C4-2B (cell line): ENCODE measurements around the gene SMIM14.

ENCODE experiments used
- H3K27ac ChIP-seq: fragments of 450-650 bp; 2 replicates; pipeline ENCODE4 v1.5.1; 2017
- ZFX ChIP-seq: fragments of 450-650 bp; IDR thresholded peaks from 2 replicates; pipeline ENCODE4 v1.6.1; 2017
- TF ChIP-seq, protein P1 (sequence below): fragments of 450-650 bp; conservative IDR thresholded peaks from 2 replicates; pipeline ENCODE4 v1.5.1; 2017; ENCODE audit warnings: mild to moderate bottlenecking

The SMIM14 gene

GRCh38 chr4:39498727-39499020, 140.0 kb downstream of the SMIM14 start:
- no peak overlapping the region for H3K27ac ChIP-seq
- TF ChIP-seq, protein P1, sequence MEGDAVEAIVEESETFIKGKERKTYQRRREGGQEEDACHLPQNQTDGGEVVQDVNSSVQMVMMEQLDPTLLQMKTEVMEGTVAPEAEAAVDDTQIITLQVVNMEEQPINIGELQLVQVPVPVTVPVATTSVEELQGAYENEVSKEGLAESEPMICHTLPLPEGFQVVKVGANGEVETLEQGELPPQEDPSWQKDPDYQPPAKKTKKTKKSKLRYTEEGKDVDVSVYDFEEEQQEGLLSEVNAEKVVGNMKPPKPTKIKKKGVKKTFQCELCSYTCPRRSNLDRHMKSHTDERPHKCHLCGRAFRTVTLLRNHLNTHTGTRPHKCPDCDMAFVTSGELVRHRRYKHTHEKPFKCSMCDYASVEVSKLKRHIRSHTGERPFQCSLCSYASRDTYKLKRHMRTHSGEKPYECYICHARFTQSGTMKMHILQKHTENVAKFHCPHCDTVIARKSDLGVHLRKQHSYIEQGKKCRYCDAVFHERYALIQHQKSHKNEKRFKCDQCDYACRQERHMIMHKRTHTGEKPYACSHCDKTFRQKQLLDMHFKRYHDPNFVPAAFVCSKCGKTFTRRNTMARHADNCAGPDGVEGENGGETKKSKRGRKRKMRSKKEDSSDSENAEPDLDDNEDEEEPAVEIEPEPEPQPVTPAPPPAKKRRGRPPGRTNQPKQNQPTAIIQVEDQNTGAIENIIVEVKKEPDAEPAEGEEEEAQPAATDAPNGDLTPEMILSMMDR: no peak
- no peak for TF ChIP-seq ZFX

DNA sequence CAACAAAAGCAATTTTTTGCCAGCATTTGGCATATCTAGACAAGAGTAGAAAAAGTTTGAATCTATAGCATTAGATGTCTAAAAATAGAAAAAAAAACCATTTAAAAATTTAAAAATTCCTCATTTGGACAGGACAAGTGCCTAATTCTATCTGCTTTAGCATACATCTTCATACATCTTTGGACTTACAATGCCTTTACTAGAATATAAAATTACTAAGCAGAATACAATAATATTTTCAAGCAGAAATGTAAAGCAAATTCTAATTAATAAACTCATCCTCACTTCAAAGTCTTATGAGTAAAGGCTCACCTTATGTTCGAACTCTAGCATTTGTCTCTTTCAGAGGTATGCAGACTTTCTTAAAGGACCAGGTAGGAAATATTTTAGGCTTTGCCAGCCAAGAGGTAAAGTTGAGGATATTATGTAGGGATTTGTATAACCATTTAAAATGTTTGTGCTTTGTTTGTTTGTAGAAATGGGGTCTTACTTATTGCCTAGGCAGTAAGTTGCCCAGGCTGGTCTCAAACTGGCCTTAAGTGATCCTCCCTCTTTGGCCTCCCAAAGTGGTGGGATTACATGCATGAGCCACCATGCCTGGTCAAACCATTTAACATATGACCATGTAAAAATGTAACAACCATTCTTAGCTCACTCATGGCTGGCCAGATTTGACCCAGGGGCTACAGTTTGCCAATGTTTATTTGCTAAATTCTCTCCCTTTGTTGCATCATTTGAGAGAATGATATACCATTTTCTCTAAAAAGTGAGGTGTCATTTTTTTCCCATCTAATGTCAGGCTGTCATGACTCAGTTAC, 140.5 kb downstream of the SMIM14 start:
- H3K27ac ChIP-seq: no peak overlapping the region
- no peak for TF ChIP-seq ZFX
- TF ChIP-seq, protein P1: no peak
